Activated T-cell treated with anti-CD3 and anti-CD28 coated beads for 48 hours (primary cell): ENCODE results near the gene TPTE.
"Not testable (repeated sequence)": the region's sequence is repeated elsewhere in the genome, so short reads cannot be mapped to it uniquely, and the experiment has no call there.

Experiments used
- DNase-seq: peaks from one replicate; pipeline ENCODE4 v3.0.0-alpha.2; 2020; ENCODE audit warnings: low read depth

Gene TPTE

DNA sequence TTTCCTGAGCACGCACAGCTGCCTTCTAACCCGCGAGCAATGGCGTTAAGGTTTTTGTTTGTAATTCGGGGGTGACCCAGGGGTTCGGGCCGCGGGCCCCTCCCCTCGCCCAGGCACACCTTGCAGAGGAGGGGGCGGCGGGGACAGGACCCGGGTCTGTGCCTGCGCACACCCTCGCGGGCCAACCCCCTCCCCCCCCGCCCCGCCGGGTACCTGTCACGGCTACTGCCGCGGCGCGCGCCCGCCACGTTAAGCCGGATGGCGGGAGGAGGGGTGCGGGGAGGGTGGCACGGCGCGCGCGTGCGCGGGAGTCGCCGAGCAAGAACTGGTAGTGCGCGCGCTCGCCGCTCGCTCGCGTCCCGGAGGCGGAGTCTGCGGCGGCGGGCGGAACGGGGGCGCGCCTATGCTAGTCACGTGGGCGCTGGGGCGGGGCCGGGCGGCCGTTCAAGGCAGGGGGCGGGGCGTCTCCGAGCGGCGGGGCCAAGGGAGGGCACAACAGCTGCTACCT is at the start of gene TPTE:
TSS of gene TPTE (plus strand) at position 493 of the 508 bp plus-strand sequence. CDS start 17,141 bp downstream, outside the sequence.
- no peak for DNase-seq

DNA sequence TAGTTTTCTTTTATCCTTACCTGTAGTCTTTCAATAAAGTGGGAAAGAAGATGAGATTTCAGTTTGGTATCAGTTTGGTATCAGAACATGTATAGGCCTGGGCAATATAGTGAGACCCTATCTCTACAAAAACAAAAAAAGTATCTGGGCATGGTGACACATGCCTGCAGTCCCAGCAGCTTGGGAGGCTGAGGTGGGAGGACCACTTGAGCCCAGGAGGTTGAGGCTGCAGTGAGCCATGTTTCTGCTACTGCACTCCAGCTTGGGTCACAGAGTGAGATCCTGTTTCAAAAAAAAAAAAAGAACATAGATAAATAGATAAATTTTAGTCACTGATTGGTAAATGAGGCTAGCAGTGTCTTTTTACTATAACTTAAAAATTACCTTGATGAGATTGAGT is 49.4 kb upstream of the TPTE start:
- DNase-seq: not testable (repeated sequence)

DNA sequence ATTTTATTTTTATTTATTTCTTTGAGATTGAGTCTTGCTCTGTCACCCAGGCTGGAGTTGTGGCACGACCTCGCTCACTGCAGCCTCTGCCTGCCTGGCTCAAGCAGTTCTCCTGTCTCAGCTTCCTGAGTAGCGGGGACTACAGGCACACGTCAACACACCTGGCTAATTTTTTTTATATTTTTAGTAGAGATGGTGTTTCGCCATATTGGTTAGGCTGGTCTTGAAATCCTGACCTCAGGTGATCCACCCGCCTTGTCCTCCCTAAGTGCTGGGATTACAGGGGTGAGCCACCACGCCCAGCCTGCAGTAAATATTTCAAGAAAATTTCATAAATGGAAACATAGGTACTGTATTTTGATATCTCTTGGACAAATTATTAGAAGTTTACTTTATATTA is 43.6 kb upstream of the TPTE start:
- DNase-seq: not testable (repeated sequence)

DNA sequence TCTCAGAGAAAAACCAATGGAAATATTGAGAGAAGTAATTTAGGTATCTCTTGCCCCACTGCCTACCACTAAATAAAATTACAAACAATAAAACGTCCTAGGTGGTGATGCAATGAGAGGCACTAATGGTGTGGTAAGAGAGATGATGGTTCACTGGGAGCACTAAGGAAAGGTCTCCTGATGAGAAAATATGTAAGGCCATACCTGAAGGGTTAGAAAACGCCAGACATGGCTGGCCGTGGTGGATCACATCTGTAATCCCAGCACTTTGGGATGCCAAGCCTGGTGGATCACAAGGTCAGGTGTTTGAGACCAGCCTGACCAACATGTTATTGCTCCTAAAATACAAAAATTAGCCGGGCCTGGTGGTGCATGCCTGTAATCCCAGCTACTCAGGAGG is 41.5 kb upstream of the TPTE start:
- DNase-seq: not testable (repeated sequence)

DNA sequence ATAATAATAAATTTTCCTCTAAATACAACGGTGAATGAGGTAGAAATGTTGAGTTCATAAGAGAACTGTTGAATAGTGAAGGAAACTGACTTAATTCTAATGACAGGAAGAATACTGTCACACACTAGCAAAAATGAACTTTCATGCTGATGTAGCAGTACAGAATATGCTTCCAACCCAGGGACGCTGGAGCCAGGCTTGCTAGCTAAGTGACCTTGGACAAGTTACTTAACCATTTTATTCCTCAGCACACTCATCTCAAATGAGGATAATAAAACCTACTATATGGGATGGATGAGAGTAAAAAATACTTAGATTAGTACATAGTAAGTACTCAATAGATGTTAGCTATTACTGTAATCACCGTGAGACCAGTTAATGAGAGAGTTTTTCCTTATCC is 36.5 kb upstream of the TPTE start:
- not testable (repeated sequence) for DNase-seq

DNA sequence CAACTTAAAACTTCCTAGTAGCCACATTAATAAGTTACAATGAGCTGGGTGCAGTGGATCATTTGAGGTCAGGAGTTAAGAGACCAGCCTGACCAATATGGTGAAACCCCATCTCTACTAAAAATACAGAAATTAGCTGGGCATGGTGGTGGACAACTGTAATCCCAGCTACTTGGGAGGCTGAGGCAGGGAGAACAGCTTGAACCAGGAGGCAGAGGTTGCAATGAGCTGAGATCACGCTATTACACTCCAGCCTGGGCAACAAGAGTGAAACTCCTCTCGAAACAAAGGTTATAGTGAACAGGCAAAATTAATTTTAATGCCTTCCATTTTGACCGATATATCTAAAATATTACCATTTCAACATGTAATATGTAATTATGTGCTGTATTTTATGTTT is 30.9 kb upstream of the TPTE start:
- not testable (repeated sequence) for DNase-seq

DNA sequence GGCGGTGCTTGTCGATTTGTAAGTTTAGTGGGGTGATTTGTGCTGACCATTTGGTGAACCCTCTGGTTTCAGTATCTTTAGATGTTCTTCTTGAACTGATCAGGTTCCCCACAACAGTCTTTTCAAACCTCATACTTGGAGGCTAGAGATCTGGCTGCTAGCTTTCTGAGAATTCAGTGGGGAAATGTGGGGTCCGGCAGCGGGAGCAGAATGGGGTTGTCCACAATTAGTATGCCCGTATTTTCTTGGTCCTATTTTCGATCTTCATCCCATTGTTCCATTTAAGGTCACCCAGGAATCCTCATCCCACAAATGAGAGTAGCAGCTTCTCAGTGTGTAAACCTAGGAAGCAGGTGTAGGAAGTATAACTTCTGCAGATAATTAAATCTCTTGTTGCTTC is 10.3 kb upstream of the TPTE start:
- no peak for DNase-seq

DNA sequence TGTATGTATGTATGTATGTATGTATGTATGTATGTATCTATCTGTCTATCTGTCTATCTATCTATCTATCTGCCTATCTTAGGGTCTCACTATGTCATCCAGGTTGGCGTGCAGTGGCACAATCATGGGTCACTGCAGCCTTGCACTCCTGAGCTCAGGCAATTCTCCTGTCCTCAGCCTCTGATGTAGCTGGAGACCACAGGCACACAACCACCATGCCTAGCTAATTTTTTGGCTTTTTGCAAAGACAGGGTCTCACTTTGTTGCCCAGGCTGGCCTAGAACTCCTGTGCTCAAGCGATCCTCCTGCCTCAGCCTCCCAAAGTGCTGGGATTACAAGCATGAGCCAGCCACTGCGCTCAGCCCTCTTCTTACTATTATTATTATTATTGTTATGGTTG is 4.5 kb upstream of the TPTE start:
- not testable (repeated sequence) for DNase-seq

DNA sequence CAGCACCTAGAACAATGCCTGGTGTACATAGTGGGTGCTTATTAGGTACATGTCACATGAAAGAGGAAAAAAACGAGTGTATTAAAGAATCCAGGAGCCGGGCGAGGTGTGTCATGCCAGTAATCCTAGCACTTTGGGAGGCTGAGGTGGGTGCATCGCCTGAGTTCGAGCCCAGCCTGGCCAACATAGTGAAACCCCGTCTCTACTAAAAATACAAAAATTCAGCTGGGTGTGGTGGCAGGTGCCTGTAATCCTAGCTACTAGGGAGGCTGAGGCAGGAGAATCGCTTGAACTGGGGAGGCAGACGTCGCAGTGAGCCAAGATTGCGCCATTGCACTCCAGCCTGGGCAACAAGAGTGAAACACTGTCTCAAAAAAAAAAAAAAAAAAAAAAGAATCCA is 3.5 kb upstream of the TPTE start:
- not testable (repeated sequence) for DNase-seq

DNA sequence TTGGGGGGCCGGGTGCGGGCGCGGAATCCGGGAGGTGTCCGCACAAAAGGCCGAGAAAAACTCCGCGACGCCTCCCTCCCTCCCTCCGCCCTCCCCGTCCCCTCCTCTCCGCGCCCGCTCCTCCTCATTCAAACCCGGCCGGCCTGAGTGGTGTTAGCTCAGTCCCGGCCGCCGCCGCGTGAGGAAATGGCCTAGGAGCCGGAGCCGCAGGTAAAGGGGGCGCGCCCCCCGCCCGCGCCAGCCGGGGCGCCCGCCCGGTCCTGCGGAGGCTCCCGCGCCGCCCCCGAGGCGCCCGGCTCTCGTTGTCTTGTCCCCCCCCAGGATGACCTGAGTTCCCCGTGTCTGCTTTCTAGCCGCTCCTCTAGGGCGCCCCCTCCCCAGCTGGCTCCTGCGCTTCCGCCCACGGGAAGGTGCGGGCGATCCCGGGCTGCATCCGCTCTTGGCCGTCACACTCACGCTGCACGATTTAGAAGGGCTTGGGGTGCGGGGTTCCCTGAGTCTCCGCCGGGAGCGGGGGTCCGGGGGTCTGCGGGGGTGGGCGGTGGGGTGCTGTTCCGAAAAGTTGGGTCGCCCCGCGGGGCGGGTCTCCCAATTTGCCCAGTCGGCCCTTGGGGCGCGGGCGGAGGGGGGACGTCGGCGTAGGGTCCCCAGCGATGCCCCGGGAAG is 585 bp downstream of the TPTE start:
- not testable (repeated sequence) for DNase-seq

DNA sequence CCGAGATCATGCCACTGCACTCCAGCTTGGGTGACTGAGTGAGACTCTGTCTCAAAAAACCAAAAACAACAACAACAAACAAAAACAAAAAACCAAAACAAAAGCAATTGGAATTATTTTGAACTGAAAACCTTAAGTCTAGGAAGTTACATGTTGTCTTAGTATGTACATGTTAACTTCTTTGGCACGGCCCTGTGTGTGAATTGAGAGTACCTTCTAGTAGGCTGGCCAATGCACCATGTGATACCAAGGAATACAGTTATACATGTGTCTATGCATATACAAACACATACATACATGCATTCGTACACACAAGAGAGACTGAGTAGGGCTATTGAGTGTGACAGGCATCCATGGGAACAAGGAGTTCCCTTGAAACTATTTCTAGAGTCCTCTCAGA is 18.6 kb downstream of the TPTE start:
- no peak for DNase-seq

DNA sequence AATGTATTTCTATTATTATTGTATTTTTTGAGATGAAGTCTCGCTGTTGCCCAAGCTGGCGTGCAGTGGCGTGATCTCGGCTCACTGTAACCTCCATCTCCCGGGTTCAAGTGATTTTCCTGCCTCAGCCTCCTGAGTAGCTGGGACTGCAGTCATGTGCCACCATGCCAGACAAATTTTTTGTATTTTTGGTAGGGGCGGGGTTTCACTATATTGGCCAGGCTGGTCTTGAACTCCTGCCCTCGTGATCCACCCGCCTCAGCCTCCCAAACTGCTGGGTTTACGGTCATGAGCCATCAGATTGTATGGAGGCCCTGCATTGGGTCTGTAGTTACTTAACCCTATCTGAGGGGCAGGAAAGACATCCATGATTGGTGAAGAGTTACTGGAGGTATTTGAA is 23.0 kb downstream of the TPTE start:
- DNase-seq: not testable (repeated sequence)

DNA sequence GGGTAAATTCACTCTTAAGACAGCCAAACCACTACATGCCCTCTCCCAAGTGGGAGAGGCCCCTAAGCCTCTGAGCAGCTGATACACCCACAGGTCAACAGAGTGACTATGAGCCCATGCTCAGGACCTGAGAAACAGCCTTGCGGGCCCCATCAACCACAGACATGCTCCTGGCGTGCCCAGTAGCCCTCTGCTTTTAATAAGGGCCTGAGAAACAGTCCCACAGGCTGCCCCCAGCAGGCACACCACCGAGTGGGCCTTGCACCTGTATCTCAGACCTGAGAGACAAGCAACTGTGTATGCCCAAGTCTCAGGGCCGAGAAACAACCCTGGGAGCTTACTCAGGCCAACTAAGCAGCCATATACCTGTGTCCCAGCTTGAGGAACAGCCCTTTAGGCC is 26.5 kb downstream of the TPTE start:
- not testable (repeated sequence) for DNase-seq

DNA sequence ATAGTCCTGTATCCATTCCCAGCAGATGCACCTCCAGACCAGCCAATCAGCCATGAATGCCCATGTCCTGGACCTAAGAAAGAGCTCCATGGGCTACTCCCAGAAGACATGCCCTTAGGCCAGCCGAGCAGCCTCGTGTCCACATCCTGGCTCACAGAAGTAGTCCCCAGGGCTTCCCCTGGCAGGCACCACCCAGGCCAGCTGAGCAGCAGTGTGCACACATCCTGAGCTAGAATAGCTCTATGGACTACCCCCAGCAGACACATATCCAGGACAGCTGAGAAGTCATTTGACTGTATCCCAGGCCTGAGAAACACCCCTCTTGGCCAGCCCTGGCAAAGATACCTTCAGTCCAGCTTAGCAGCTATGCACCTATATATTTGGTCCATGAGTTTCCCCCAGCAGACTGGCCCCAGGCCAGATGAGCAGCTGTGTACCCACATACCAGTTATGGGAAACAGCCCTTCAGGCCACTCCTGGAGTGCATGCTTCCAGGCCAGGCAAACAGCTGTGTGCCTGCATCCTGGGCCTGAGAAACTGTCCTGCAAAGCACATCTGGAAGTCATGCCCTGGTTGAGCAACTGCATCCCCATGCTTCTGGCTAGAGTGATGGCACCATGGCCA is 27.1 kb downstream of the TPTE start:
- not testable (repeated sequence) for DNase-seq

DNA sequence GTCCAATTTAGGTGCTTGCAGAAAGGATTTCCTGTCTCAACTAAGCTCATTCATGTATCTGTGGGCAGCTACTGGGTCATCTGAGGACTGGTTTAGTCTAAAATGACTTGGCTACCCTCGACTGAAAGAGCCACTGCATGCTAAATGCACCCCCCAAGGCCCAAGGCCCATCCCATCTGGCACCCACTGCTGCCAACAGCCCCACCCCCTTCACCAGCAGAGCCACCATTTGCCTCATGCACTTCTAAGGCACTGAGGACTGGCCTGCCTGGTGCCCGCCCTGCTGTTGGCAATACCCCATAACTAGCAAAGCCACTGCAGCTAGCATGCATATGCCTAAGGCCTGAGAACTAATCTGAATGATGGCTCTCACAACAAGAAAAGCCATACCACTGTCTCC is 49.4 kb downstream of the TPTE start:
- not testable (repeated sequence) for DNase-seq

DNA sequence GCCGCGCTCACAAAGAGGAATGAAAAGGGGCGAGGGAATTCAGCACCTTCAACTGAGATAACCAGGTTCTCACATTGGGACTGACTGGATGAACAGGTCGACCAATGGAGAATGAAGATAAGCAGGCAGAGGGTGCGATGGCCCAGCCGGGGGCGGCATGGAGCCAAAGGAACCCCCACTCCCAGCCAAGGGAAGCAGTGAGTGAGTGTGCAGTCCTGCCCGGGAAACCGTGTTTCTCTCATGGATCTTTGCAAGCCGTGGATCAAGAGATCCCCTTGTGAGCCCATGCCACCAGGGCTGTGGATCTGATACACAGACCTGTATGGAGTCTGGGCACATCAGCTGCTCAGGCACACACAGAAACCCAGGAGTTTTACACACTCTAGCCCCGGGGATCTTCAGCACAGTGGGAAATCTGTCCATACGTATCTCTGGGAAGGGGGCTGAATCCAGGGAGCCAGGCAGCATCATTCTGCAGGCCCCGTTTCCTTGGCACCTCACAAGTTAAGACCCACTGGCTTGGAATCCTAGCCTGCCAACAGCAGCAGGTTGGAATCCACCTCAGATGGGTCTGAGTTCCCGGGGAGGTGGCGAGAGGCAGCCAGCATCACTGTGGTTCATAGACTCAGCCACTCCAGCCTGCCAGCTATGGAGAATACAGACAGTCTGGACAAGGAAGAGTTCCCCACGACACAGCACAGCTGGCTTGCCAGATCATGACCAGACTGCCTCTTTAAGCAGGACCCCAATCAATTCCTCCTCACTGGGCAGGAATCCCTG is 53.3 kb downstream of the TPTE start:
- DNase-seq: not testable (repeated sequence)

DNA sequence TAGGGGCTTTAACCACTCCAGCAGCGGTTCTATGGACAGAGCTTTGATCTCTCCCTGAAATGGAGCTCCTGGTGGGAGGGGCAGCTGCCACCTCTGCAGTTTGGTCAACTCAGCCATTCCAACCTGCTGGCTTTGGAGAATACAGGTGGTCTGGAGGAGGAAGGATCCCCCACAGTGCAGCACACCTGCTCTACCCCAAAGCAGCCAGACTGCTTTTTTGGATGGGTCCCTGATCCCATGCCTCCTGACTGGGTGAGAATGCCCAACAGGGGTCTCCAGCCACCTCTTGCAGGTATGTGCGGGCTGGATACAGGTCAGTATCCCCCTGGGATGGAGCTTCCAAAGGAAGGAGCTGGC is 53.9 kb downstream of the TPTE start:
- DNase-seq: no peak

DNA sequence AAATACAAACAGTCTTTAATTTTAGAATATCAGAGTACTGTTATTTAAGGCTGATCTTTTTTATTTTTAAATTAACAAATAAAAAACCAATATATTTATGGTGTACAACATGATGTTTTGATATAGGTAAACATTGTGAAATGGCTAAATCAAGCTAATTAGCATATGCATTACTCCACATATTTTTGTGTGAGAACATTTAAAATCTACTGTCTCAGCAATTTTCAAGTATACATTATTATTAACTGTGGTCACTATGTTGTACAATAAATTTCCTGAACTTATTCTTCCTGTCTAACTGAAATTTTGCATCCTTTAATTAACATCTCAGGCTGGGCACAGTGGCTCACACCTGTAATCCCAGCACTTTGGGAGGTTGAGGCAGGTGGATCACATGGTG is 57.5 kb downstream of the TPTE start:
- not testable (repeated sequence) for DNase-seq

DNA sequence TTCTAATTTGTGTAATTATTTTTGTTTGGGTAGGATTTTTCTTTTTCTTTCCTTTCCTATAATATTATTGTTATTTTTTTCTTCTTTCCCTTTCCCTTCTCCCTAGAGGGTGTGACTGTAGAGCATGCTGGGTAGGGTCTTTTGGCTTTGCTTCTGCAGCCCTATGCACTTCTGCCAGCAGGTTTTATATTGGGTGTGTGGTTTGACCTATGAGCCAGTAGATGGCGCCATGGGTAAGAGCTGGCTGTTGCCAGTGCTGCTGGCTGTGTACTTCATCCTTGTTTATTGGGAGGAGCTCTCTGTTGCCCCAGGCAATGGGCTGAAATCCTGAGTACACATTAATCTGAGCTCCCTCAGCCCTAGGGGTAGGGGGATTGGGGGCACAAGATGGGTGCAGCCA is 67.7 kb downstream of the TPTE start:
- DNase-seq: not testable (repeated sequence)

DNA sequence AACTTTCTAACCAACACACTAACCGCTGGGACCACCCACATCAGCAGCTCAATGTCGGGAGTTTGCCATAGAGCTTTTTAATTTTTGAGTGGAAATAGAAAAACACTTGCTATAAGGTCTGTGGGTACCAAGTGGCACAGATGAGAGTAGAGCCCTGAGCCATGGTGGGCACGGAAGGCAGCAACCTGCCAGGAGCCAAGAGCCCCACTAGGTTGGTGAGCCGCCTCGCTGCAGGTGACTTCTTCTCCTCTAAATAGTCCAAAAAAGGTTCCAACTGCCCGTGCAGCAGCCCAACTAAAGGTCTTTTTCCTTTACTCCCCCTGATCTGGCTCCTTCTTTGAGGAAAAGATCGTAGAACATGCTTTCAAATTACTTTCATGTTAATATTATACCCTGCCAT is 85.7 kb downstream of the TPTE start:
- not testable (repeated sequence) for DNase-seq

DNA sequence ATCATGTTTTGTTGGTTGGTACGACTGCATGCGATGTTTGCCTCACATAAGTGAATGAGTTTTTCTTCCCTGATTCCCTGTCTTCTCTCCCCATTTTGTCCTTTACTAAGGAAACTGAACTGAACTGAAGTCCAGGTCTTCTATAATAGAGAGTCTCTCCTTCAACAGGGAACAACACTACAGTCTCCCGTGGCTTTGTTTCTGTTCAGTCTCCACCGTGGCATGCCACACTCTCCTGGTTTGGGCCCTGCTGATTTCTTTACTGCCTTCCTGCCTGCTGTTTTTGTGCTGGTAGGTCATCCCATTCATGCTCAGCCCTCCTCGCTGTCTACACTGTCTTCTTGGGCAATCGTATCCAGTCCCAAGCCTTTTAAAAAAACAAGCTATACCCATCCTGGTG is 92.9 kb downstream of the TPTE start:
- DNase-seq: not testable (repeated sequence)

DNA sequence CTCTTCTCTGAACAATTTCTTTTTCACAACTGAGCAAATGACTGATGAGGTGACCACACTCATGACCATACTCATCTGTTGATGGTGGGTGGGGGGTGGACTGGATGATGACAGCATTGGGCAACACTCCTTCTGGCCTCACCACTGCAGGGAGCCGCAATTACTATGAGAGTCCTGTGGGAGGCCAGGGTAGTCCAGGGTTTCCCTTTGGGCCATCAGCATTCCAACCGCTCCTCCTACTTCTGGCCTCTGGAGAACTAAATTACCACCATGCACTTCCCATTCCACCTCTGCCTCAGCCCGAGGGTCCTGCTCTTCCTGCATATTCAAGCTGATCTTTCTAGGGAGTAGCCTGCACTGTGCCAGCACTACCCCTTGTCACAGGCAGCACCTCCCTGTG is 94.7 kb downstream of the TPTE start:
- not testable (repeated sequence) for DNase-seq

DNA sequence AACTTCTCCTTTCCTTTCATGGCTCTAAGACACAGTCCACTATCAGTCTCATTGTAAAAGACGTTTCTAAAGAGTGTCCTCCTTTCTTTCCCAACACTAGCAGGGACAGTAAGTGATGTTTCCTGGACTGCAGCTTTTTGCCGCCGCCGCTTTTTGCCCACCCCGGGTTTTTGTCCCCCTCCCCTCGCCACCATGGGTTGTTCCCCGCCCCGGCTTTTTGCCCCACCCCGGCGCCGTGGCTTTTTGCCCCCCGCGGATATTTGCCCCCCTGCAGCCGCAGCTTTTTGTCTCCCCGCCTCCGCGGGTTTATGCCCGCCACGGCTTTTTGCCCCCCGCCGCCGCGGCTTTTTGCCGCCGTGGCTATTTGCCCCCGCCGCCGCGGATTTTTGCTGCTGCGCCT is 95.2 kb downstream of the TPTE start:
- no peak for DNase-seq
